Esophagus squamous epithelium (tissue), 5 donors: Measurements from ENCODE around the gene IL22RA2. TPM values are rescaled to one million over a fixed set of nuclear protein-coding genes. Genes with fewer than 3 reads are reported as not detected.

Experiments used
- DNase-seq: peaks from one replicate; lab custom pipeline; 2025; lab: John Stamatoyannopoulos, UW
- H3K27ac ChIP-seq, 4 donors: fragments of 200-600 bp; sonication (generic); one replicate each; pipeline ENCODE4 v1.5.1; 2016 to 2019; ENCODE audit warnings: mild to moderate bottlenecking in 1 of 4
- H3K27me3 ChIP-seq, 4 donors: fragments of 200-600 bp; sonication (generic); 1 replicate in 3 of 4; 2 replicates in 1 of 4; pipeline versions ENCODE4 v1.5.1 to v1.6.0; 2017 to 2021; ENCODE audit warnings: antibody characterized with exemption in 1 of 4
- H3K36me3 ChIP-seq, 3 donors: fragments of 200-600 bp; sonication (generic); one replicate each; pipeline ENCODE4 v1.5.1; 2016 to 2019
- H3K4me1 ChIP-seq, 3 donors: fragments of 200-600 bp; sonication (generic); one replicate each; pipeline ENCODE4 v1.5.1; 2017 to 2019
- H3K4me3 ChIP-seq, 4 donors: fragments of 200-600 bp; sonication (generic); 1 replicate in 3 of 4; 2 replicates in 1 of 4; pipeline ENCODE4 v1.5.1; 2016 to 2019; ENCODE audit warnings: mild to moderate bottlenecking in 2 of 4, moderate library complexity in 1 of 4
- H3K9me3 ChIP-seq, 3 donors: fragments of 200-600 bp; sonication (generic); one replicate each; pipeline ENCODE4 v1.5.1; 2016 to 2019
- CTCF ChIP-seq, 6 experiments: fragments of 450-650 bp in 4 of 6; fragments of 200-600 bp in 2 of 6; sonication (generic) in 2 of 6; IDR thresholded peaks; one replicate each; pipeline ENCODE4 v1.5.1; 2016 to 2019; ENCODE audit warnings: antibody characterized with exemption in 6 of 6, mild to moderate bottlenecking in 4 of 6, moderate library complexity in 4 of 6
- POLR2A ChIP-seq, 4 donors: fragments of 450-650 bp; IDR thresholded peaks; one replicate each; pipeline ENCODE4 v1.6.1; 2017; ENCODE audit warnings: antibody characterized with exemption in 4 of 4, mild to moderate bottlenecking in 4 of 4, moderate library complexity in 3 of 4
- WGBS, 2 donors: methylation state at CpG; one replicate each; pipeline ENCODE4 v1.1.5; 2018; 5-methylcytosine and 5-hydroxymethylcytosine counted together
- intact Hi-C: fragments of 100-400 bp; cut with DNase I; formaldehyde crosslinking; loops from one replicate; pipeline ENCODE4 v1.15.0; 2022
- total RNA-seq, 4 donors: library from RNA; depleted of rRNA; stranded (reverse); fragments of >200 nt; gene quantifications; one replicate each; pipeline ENCODE4 v1.1.0, GENCODE V29; 2016
- donor health status: DM: yes; HTN: yes; CAD: no.

The IL22RA2 gene
- total RNA-seq, 4 donors from 2014 or later: not detected

DNA sequence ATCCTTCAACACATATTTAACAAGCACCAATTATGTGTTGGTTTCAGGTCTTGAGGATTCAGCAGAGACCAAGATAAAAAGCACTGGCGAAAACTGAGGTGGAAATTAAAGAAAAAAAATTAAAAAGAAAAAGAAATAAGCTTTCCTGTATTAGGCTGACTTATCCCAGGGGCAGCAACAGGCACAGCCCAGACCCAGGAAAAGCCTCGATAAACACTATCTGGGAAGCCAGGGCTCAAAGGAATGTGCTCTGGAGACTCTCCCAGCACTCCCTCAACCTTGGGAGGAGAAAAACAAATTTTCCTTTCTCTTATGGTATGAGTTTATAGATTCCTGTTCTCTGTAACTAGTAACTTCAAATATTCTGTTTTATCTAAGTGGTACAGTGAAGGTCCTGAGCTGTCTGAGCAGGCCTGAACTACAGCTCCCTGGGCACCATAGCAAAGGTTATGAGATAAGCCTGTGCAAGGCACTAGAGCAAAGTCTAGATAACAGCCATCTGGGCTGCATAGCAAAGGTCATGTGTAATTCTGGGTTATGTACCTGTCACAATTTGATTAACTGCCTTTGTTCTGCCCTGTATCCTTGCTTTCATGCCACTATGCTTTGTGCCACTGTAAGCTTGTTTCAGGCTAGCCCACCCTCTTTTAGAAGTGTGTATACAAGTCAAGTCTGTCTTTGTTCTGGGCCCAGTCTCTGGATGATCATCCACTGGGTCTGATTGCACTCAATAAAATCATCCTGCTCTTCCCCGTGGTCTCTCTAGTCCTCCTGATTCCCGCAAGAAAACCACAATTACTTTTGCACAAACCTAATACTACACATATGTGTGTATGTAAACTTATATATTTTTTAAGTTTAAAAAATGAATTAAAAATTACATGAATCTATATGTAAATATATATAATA lies 54.0 kb downstream of the IL22RA2 start:
- Histone ChIP-seq H3K4me3 (no peak overlapping the region), H3K9me3 (peaks cover 0 to 22% (median 8%) of the 10 kb centered on the region in 3 donors), H3K4me1 (peaks cover 0 to 6% (median 0%) of the 10 kb centered on the region in 3 donors), H3K27me3 (no peaks in the 10 kb centered on the region), H3K36me3 (no peaks in the 10 kb centered on the region), H3K27ac (no peak overlapping the region)
- no peak for DNase-seq
- intact Hi-C loops: no loop called here
- 68 to 75% methylated on average over 4 of the region's 4 CpGs for whole genome bisulfite sequencing, 2 donors
- TF ChIP-seq POLR2A (IDR thresholded peaks at IDR 0.05): no peak
- no peak for TF ChIP-seq CTCF (IDR thresholded peaks at IDR 0.05)

- Histone ChIP-seq H3K4me3 (no peak overlapping the region), H3K27ac (no peak overlapping the region), H3K36me3 (no peaks in the 10 kb centered on the region), H3K9me3 (peaks cover 0 to 22% (median 8%) of the 10 kb centered on the region in 3 donors), H3K27me3 (peaks cover 0 to 4% (median 0%) of the 10 kb centered on the region in 4 donors), H3K4me1 (peaks cover 0 to 2% (median 0%) of the 10 kb centered on the region in 3 donors)
- DNase-seq: no peak
- 78 to 96% methylated on average over 2 of the region's 2 CpGs for WGBS, 2 donors
- TF ChIP-seq POLR2A (IDR thresholded peaks at IDR 0.05) (no peak), CTCF (IDR thresholded peaks at IDR 0.05) (no peak)
- intact Hi-C loops: no loop called here
These were observed 55.9 kb downstream of the IL22RA2 start for GRCh38 chr6:137117581-137117980.

DNA sequence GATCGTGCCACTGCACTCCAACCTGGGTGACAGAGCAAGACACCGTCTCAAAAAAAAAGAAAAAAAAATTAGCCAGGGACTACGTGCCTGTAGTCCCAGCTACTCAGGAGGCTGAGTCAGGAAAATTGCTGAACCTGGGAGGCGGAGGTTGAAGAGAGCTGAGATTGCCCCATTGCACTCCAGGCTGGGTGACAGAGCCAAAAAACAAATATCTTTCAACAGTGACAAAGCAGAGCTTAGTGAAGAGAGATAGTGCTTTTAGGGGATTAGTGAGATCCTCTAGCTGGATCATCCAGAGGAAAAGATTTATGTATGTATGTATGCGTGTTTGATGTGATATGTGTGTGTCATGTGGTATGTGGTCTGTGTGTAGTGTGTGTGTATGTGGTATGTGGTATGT lies 56.6 kb downstream of the IL22RA2 start:
- Histone ChIP-seq H3K27ac (no peak overlapping the region), H3K9me3 (peaks cover 0 to 22% (median 8%) of the 10 kb centered on the region in 3 donors), H3K36me3 (no peaks in the 10 kb centered on the region), H3K4me3 (no peak overlapping the region), H3K27me3 (peaks cover 0 to 8% (median 0%) of the 10 kb centered on the region in 4 donors), H3K4me1 (no peaks in the 10 kb centered on the region)
- no peak for DNase-seq
- intact Hi-C loops: no loop called here
- TF ChIP-seq POLR2A (IDR thresholded peaks at IDR 0.05): no peak
- TF ChIP-seq CTCF (IDR thresholded peaks at IDR 0.05): no peak
- 57 to 76% methylated on average over 5 of the region's 5 CpGs for WGBS, 2 donors

- H3K27ac ChIP-seq: no peak overlapping the region
- H3K27me3 ChIP-seq: peaks cover 0 to 13% (median 0%) of the 10 kb centered on the region in 4 donors
- no peaks in the 10 kb centered on the region for H3K4me1 ChIP-seq
- H3K4me3 ChIP-seq: no peak overlapping the region
- no peaks in the 10 kb centered on the region for H3K36me3 ChIP-seq
- intact Hi-C loops: no loop called here
- DNase-seq: no peak
- 73 to 80% methylated on average over 2 of the region's 2 CpGs for WGBS, 2 donors
- H3K9me3 ChIP-seq: peaks cover 0 to 22% (median 8%) of the 10 kb centered on the region in 3 donors
- TF ChIP-seq POLR2A (IDR thresholded peaks at IDR 0.05): no peak
These were observed 57.8 kb downstream of the IL22RA2 start for GRCh38 chr6:137115658-137116057.

- no peak for DNase-seq
- TF ChIP-seq CTCF (IDR thresholded peaks at IDR 0.05) (no peak), POLR2A (IDR thresholded peaks at IDR 0.05) (no peak)
- H3K27me3 ChIP-seq: peaks cover 0 to 13% (median 0%) of the 10 kb centered on the region in 4 donors
- intact Hi-C loops: no loop called here
- peaks cover 0 to 6% (median 0%) of the 10 kb centered on the region in 3 donors for H3K9me3 ChIP-seq
- no peaks in the 10 kb centered on the region for H3K36me3 ChIP-seq
- 62 to 76% methylated on average over 5 of the region's 5 CpGs for WGBS, 2 donors
- H3K27ac ChIP-seq: no peak overlapping the region
- H3K4me3 ChIP-seq: no peak overlapping the region
- H3K4me1 ChIP-seq: no peaks in the 10 kb centered on the region
These were observed 61.4 kb downstream of the IL22RA2 start for GRCh38 chr6:137112067-137112355.
